ENCODE measurements around the gene TGIF2. TPM values are rescaled to one million over a fixed set of nuclear protein-coding genes. Genes with fewer than 3 reads are reported as not detected.

Gene TGIF2
- total and polyA plus RNA-seq, 2 of the 13 experiments (the other 11 are each of a cell fraction or from before 2014, with no cell fraction given), result 41.3 to 53.9 TPM

DNA sequence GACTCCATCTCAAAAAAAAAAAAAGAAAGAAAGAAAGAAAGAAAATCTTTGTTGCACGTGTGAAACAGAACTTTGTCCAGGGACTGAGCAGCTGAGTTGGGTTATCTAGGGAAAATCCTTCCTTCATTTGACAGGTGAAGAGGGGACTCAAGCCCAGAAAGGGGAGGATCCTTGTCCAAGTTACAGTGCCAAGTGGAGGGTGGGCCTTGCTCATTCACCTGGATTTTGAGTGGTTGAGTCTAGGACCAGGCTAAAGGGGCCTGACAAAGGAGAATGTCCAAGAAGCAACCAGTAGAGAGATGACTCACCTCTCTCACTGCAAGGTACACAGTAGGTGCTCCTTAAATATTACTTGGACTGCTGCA lies 2.7 kb downstream of the TGIF2 start:
- peaks cover 30% of the 10 kb centered on the region for H4K20me1 ChIP-seq (ENCODE audit: insufficient read depth, low read length)
- H3K4me3 ChIP-seq (replicated peaks in 1 of 3; ENCODE audit: insufficient read depth in 1 of 3, low read depth in 2 of 3, low read length in 3 of 3), result peak overlapping the region in 1 of 3 experiments; percentile 0; a peak in 1 of 6 replicates
- 31% methylated on average over 1 of the region's 1 CpG for WGBS (ENCODE audit: low lambda C conversion rate)
- H3K9me3 ChIP-seq (ENCODE audit: low read length), result no peaks in the 10 kb centered on the region
- POLR2A ChIA-PET, result interaction anchor here (1.2 to 9.0 kb wide), 5 partner anchors 9 to 30 kb away, joined by 3 to 167 read pairs (median 11); partner anchors contain the start of gene RAB5IF
- FAIRE-seq (no peak), DNase-seq (ENCODE audit: low spot score) (no peak), ATAC-seq (no peak)
- H3K79me2 ChIP-seq (ENCODE audit: insufficient read depth, low read length), result peaks cover 56% of the 10 kb centered on the region
- BruUV-seq (replicated peaks), result no TSS peak
- peaks cover 41% of the 10 kb centered on the region for H3K4me1 ChIP-seq (ENCODE audit: insufficient read depth, low read length)
- intact Hi-C loops (cut with micrococcal nuclease; ENCODE audit: unreplicated experiment) (loop anchor here (10.0 kb wide), 1 partner anchor 111 kb away; no protein-coding TSS in a partner anchor), in situ Hi-C loops (cut with HindIII; ENCODE audit: extremely low pct_ligation_motif_present, low pct_unique_long_range_greater_than_20kb) (no loop called here)
- H3K36me3 ChIP-seq (replicated peaks in 1 of 2; ENCODE audit: control insufficient read depth in 1 of 2, insufficient read depth in 2 of 2, low read length in 2 of 2), result peaks cover 21 to 25% of the 10 kb centered on the region in 2 experiments
- peak overlapping the region; percentile 90 for H3K4me2 ChIP-seq (ENCODE audit: low read depth, low read length)
- no peak overlapping the region for H3K9ac ChIP-seq (ENCODE audit: insufficient read depth, low read depth, low read length)
- CTCF ChIA-PET (ENCODE audit: low intra/inter-chr PET ratio, low total read pairs), result interaction anchor here (1.1 kb wide), 1 partner anchor 20 kb away, joined by 4 read pairs; no protein-coding TSS in a partner anchor
- H3K27me3 ChIP-seq (ENCODE audit: control insufficient read depth in 1 of 2, insufficient read depth in 2 of 2, low read length in 2 of 2), result no peaks in the 10 kb centered on the region; a peak in 1 of 5 replicates
- H2AFZ ChIP-seq (ENCODE audit: low read length), result no peak overlapping the region
- H3K27ac ChIP-seq (ENCODE audit: extremely low read length, insufficient read depth, low read length), result peak overlapping the region; percentile 16
- TF ChIP-seq SRSF1 (optimal IDR thresholded peaks at IDR 0.05; ENCODE audit: low read depth, low read length) (no peak), MAFK (conservative IDR thresholded peaks at IDR 0.05 in 1 of 2, IDR thresholded peaks at IDR 0.05 in 1 of 2; ENCODE audit: low read length in 2 of 2) (no peak), SMYD3 (CRISPR knock-in tag; IDR thresholded peaks at IDR 0.05) (0 out of 2 replicates have a peak, but pooled peaks have one; percentile 36), ZNF737 (CRISPR knock-in tag; IDR thresholded peaks at IDR 0.05; ENCODE audit: borderline replicate concordance) (no peak), ZNF776 (CRISPR knock-in tag; IDR thresholded peaks at IDR 0.05) (no peak), FOSL2 (CRISPR knock-in tag; IDR thresholded peaks at IDR 0.05) (peak; percentile 44), SOX13 (IDR thresholded peaks at IDR 0.05) (no peak), SOX13 (CRISPR knock-in tag; conservative IDR thresholded peaks at IDR 0.05 in 1 of 2, IDR thresholded peaks at IDR 0.05 in 1 of 2) (0 out of 4 replicates have a peak, but pooled peaks of 1 of the 2 experiments have one; percentile 7), CCDC6 (CRISPR knock-in tag; IDR thresholded peaks at IDR 0.05) (no peak), FOXK1 (CRISPR knock-in tag; IDR thresholded peaks at IDR 0.05; ENCODE audit: borderline replicate concordance, low read depth) (no peak), XBP1 (CRISPR knock-in tag; IDR thresholded peaks at IDR 0.05) (no peak)
- TF ChIP-seq, protein P1, sequence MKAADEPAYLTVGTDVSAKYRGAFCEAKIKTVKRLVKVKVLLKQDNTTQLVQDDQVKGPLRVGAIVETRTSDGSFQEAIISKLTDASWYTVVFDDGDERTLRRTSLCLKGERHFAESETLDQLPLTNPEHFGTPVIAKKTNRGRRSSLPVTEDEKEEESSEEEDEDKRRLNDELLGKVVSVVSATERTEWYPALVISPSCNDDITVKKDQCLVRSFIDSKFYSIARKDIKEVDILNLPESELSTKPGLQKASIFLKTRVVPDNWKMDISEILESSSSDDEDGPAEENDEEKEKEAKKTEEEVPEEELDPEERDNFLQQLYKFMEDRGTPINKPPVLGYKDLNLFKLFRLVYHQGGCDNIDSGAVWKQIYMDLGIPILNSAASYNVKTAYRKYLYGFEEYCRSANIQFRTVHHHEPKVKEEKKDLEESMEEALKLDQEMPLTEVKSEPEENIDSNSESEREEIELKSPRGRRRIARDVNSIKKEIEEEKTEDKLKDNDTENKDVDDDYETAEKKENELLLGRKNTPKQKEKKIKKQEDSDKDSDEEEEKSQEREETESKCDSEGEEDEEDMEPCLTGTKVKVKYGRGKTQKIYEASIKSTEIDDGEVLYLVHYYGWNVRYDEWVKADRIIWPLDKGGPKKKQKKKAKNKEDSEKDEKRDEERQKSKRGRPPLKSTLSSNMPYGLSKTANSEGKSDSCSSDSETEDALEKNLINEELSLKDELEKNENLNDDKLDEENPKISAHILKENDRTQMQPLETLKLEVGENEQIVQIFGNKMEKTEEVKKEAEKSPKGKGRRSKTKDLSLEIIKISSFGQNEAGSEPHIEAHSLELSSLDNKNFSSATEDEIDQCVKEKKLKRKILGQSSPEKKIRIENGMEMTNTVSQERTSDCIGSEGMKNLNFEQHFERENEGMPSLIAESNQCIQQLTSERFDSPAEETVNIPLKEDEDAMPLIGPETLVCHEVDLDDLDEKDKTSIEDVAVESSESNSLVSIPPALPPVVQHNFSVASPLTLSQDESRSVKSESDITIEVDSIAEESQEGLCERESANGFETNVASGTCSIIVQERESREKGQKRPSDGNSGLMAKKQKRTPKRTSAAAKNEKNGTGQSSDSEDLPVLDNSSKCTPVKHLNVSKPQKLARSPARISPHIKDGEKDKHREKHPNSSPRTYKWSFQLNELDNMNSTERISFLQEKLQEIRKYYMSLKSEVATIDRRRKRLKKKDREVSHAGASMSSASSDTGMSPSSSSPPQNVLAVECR (CRISPR knock-in tag; IDR thresholded peaks at IDR 0.05; ENCODE audit: borderline replicate concordance), result no peak
- TF ChIP-seq, protein P2, sequence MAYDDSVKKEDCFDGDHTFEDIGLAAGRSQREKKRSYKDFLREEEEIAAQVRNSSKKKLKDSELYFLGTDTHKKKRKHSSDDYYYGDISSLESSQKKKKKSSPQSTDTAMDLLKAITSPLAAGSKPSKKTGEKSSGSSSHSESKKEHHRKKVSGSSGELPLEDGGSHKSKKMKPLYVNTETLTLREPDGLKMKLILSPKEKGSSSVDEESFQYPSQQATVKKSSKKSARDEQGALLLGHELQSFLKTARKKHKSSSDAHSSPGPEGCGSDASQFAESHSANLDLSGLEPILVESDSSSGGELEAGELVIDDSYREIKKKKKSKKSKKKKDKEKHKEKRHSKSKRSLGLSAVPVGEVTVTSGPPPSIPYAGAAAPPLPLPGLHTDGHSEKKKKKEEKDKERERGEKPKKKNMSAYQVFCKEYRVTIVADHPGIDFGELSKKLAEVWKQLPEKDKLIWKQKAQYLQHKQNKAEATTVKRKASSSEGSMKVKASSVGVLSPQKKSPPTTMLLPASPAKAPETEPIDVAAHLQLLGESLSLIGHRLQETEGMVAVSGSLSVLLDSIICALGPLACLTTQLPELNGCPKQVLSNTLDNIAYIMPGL (CRISPR knock-in tag; IDR thresholded peaks at IDR 0.05; ENCODE audit: borderline replicate concordance in 1 of 2, low read depth in 1 of 2), result no peak
- TF ChIP-seq, protein P3, sequence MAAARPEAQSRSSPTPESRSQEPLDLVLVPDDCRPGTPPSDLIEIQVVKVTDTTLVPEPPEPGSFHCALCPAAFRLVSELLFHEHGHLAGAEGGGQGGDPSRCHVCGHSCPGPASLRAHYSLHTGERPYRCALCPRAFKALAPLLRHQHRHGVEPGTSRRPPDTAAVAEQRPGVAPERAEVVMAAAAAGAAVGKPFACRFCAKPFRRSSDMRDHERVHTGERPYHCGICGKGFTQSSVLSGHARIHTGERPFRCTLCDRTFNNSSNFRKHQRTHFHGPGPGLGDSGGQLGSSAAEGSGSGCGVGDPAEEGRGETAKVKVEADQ (CRISPR knock-in tag; IDR thresholded peaks at IDR 0.05; ENCODE audit: borderline replicate concordance), result no peak
- TF ChIP-seq, protein P4, sequence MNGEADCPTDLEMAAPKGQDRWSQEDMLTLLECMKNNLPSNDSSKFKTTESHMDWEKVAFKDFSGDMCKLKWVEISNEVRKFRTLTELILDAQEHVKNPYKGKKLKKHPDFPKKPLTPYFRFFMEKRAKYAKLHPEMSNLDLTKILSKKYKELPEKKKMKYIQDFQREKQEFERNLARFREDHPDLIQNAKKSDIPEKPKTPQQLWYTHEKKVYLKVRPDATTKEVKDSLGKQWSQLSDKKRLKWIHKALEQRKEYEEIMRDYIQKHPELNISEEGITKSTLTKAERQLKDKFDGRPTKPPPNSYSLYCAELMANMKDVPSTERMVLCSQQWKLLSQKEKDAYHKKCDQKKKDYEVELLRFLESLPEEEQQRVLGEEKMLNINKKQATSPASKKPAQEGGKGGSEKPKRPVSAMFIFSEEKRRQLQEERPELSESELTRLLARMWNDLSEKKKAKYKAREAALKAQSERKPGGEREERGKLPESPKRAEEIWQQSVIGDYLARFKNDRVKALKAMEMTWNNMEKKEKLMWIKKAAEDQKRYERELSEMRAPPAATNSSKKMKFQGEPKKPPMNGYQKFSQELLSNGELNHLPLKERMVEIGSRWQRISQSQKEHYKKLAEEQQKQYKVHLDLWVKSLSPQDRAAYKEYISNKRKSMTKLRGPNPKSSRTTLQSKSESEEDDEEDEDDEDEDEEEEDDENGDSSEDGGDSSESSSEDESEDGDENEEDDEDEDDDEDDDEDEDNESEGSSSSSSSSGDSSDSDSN (CRISPR knock-in tag; IDR thresholded peaks at IDR 0.05), result no peak
